HG02938 (cell line): ENCODE data around the gene GTF3C4.
"Not testable (repeated sequence)": the region's sequence is repeated elsewhere in the genome, so short reads cannot be mapped to it uniquely, and the experiment has no call there.

Source experiments
- ATAC-seq: cut with Tn5 transposase; IDR thresholded peaks from one replicate; pipeline ENCODE4 v1.9.1; 2021; ENCODE audit warnings: mild to moderate bottlenecking, moderate library complexity; ENCODE audit not compliant: unreplicated experiment

The GTF3C4 gene

GRCh38 chr9:132698989-132699388 lies 28.7 kb downstream of the GTF3C4 start:
- ATAC-seq, result no peak

- no peak for ATAC-seq
These were observed 29.7 kb downstream of the GTF3C4 start for GRCh38 chr9:132699956-132700355.

GRCh38 chr9:132702254-132702653 lies 32.0 kb downstream of the GTF3C4 start:
- ATAC-seq, result no peak

DNA sequence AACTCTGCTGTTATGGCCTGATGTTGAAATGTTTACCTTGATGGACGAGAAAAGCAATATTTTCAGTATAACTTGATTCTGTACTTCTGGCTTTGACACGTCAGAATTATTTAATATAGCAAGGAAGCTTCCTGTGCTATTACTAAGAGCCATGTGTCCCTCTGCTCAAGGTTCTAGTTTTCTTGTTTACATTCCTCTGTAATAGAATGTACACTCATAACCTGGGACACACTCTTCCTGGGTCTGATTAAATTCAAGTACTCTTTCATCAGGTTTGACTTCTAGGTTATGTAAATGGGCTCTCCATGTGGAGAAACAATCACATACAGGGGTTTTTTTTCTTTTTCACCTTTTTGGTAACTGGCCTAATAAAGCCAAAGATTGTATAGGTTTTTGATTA lies 33.1 kb downstream of the GTF3C4 start:
- no peak for ATAC-seq

DNA sequence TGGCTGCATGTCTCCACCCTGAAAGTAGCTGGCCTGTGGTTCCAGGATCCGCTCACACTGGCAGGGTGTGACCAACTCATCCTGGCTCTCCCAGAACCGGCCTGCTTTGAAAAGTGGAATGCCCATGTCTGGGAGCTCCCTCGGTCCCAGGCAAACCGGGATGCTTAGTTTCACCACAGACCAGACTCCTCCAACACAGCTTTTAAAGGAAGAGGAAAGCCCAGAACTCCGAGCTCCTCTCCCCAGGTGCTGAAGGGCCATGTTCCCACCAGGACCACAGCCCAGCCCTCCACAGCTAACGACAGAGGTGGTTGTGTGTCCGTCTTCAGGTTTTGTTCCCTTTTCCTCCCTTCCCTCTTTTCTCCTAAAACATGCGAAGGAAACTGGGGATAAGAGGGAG lies 38.0 kb downstream of the GTF3C4 start:
- no peak for ATAC-seq

DNA sequence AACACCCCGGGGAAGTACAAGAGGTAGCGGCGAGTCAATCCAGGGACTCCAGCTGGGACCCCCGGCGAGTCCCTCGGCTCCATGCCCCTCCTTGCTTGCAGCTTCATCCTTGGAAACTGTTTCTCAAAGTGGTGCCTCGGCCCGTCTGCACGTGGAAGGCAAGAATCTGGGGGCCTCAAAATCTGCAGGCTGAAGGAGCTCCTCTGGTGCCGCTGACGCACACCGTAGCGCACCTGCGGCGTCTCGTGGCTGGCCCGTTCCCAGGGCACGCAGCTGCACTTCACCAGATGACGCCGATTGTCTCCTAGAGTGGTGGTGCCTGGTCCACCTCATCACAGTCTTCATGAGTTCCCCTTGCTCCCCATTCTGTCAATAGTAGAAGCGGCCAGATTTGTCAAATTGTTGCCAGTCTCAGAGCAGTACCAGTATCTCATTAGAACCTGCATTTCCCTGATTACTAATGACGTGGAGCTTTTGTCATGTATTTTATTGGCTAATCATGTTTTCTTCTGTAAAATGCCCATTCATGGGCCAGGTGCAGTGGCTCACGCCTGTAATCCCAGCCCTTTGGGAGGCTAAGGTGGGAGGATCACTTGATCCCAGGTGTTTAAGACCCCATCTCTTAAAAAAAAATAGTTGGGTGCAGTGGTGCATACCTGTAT lies 38.6 kb downstream of the GTF3C4 start:
- no peak for ATAC-seq

DNA sequence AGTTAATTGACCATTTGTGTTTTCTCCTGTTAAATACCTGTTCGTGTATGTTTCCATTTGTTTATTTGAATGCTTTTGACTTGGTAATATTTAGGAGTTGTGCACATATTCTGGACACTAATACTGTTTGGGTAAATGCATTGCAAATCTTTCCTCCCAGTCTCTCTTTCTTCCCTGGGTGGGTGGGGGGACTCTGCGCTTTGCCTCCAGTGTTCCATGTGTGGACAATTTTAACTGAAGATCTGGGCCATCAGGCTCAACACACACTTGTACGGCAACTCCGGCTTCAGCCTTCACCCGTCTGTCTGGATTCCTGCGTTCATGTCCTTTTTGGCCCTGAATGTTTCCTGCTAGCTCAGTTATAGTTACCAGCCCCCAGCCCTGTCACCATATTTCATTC lies 40.1 kb downstream of the GTF3C4 start:
- no peak for ATAC-seq

GRCh38 chr9:132711152-132711551 lies 40.9 kb downstream of the GTF3C4 start:
- not testable (repeated sequence) for ATAC-seq

DNA sequence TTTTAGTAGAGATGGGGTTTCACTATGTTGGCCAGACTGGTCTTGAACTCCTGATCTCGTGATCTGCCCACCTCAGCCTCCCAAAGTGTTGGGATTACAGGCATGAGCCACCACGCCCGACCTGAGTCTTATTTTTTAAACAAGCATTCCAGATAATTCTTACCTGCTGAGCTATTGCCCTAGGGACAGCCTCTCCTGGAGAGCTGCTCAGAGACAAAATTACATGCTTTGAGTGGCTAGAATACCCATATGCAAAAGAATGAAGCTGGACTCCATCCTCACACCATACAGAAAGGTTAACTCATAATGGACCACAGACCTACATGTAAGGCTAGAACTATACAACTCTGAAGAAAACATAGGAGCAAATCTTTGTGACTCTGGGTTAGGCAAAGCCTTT lies 41.6 kb downstream of the GTF3C4 start:
- no peak for ATAC-seq

DNA sequence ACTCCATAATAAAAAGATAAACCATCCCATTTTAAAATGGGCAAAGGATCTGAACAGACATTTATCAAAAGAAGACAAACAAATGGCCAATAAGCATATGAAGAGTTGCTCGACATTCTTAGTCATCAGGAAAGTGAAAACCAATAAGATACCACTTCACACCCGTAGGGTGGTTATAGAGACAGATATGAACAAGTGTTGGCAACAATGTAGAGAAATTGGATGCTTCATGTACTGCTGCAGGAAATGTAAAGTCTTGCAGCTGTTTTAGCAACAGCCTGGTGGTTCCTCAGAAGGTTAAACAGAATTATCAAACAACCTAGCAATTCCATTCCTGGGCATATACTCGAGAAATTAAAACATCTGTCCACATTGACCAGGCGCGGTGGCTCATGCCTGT lies 42.5 kb downstream of the GTF3C4 start:
- ATAC-seq, result no peak

DNA sequence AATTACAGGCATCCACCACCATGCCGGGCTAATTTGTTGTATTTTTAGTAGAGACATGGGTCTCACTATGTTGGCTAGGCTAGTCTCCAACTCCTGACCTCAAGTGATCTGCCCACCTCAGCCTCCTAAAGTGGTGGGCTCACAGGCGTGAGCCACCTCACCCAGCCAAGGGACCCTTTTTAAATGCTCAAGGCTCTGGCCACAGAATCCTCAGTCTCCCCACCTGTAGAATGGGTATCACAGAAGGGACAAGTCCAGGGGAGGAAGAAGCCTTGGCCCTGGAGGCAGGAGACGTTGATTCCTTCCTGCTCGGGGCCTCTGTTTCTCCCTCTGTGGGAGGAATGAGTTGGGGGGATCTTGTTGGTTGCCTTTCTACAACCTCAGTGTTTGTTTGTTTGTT lies 45.7 kb downstream of the GTF3C4 start:
- ATAC-seq, result no peak

DNA sequence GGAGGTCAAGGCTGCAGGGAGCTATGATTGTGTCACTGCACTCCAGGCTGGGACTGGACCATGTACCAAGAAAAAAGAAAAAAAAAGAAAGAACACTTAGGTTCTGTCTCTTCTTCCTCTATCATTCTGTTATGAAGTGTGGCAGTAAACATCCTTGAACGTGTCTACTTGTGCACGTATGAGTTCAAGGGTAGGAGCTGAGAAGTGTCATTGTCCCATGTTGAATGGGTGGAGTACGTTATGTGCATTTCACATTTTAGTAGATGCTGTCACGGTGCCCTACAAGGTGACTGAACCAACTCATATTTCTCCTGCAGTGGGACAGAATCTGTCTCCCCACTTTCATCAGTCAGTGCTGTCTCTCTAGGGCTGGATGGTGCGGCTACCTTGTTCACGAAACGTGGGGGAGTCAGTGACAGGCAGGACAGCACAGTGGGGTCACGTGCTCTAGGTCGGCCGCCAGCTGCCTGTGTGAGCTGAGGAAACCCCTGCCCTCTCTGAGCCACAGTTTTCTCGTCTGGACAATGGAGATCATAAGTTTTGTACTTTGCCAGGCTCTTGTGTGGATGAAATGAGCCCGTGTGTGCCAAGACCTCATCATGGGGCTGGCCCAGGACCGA lies 47.2 kb downstream of the GTF3C4 start:
- ATAC-seq, result no peak

DNA sequence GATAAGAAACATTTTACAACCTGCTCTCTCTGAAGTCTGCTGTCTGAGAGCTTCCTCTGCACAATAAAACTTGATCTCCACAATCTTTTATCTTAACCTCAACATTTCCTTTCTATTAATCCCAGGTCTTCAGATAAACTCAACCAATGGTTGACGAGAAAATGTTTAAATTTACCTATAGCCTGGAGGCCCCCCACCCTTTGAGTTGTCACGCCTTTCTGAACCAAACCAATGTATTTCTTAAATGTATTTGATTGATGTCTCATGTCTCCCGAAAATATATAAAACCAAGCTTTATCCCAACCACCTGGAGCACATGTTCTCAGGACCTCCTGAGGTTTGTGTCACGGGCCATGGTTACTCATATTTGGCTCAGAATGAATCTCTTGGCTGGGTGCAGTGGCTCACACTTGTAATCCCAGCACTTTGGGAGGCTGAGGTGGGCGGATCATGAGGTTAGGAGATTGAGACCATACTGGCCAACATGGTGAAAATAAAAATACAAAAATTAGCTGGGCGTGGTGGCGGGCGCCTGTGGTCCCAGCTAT lies 48.2 kb downstream of the GTF3C4 start:
- not testable (repeated sequence) for ATAC-seq

DNA sequence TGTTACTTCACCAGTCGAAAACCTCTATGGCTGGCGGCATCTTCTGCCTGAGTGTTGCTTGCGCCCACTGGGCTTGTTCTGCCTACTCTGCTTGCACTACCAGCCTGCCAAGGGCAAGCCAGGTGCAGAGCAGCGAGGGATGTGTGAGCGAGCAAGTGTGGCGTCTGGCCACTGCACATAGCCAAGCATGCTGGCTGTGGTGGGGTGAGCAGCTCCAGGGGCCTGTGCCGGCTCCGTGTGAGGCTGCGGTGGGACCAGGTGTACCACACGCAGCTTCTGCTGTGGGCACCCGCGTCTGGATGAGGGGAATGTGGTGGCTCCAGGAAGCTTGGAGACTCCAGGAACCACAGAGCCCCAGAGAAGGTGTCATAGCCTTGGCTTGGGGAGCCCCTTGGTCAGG lies 51.4 kb downstream of the GTF3C4 start:
- no peak for ATAC-seq

DNA sequence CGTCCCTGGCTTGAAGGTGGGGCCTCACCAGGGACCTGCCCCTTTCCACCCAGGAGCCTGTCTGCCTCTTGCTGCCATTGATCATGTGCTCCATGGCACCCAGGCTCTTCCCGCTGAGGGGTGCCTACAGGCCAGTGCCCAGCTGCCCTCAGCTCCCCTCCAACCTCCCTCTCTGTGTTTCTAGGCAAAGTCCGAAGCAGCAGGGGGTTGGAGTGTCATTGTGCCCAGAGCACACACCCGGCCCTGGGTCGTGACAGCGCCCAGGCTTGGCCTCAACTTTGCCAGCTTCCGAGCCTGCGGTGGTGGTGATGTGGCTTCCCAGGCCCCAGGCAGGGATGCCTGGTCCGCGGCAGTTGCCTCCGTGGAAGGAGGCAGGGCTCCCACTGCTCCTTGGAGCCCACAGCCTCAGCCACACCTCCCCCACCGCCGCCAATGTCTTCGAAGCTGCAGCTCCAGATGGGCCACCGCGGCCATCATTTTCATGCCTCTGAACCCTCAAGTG lies 52.4 kb downstream of the GTF3C4 start:
- no peak for ATAC-seq

DNA sequence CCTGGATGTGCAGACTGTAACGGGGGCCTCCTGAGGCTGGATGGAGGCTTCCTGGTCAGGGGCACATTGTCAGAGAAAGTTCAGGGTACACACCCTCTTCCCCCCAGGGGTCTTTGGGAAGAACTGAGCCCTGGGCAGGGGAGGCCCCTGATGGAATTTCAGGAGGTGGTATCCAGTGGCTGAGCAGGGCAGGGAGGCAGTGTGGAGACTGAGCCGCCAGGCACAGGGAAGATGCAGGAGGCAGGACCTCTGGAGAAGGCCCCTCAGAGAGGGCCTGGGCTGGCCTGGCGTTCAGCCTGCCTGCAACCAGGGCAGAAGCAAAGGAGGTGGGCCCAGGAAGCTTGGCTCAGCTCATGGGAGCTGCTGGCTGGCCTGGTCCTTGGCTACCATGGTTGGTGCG lies 53.5 kb downstream of the GTF3C4 start:
- ATAC-seq, result no peak

DNA sequence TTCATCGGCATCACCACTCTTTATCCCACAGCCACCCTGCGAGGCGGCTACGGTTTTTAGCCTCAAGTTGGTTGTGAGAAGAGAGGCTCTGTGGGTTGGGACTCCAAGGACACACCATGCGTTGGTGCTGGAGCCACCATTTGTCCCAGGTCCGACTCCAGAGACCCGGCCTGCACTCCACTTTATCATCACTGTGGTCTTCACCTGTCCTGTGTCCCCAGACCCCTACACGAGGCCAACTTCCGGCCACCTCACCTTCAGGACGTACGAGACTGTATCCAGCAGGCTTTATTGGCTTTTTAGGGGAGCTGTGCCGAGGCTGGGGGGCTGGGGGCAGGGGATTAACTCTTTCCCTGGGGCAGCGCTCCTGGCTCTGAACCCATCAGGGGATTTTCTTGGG lies 55.0 kb downstream of the GTF3C4 start:
- no peak for ATAC-seq

GRCh38 chr9:132726576-132727130 lies 56.4 kb downstream of the GTF3C4 start:
- ATAC-seq, result no peak

DNA sequence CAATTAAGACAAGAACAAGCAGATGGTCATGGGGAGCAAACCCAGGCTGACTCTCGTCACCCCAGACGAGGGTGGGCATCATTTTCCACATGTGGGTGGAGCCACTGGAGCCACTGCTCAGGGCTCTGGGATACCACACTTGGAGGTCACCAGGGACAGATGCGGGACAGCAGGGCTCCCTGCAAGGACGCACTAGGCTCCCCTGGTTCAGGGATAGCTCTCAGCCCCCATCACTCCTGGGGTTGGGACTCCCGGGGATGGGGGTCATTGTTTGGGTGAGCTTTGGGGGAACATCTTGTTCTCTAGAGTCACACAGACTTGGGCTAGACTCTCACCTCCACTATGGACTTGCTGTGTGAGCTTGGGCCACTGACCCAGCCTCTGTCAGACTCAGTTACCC lies 57.8 kb downstream of the GTF3C4 start:
- ATAC-seq, result no peak

- ATAC-seq, result no peak
These were observed 58.2 kb downstream of the GTF3C4 start for GRCh38 chr9:132728497-132728896.

GRCh38 chr9:132729235-132729890 lies 59.1 kb downstream of the GTF3C4 start:
- no peak for ATAC-seq
